Measurements from ENCODE around the gene IGFBP1. TPM values are rescaled to one million over a fixed set of nuclear protein-coding genes. Genes with fewer than 3 reads are reported as not detected.

The IGFBP1 gene
- polyA plus RNA-seq, 1 donor from 2014 or later, result not detected

GRCh38 chr7:45874408-45875131 lies 13.7 kb upstream of the IGFBP1 start:
- no peak overlapping the region for H3K27ac ChIP-seq (ENCODE audit: low read length)
- H2AFZ ChIP-seq (ENCODE audit: low read depth, low read length), result no peak overlapping the region
- H3K9me2 ChIP-seq (ENCODE audit: insufficient read depth, low read length), result no peaks in the 10 kb centered on the region
- H3K36me3 ChIP-seq (ENCODE audit: insufficient read depth, low read length), result no peaks in the 10 kb centered on the region
- no peaks in the 10 kb centered on the region for H3K79me2 ChIP-seq (replicated peaks; ENCODE audit: insufficient read depth, low read length)
- no peaks in the 10 kb centered on the region for H4K20me1 ChIP-seq (ENCODE audit: insufficient read depth)
- peaks cover 11% of the 10 kb centered on the region for H3K9me3 ChIP-seq (ENCODE audit: low read length)
- no peak for TF ChIP-seq EZH2 (IDR thresholded peaks at IDR 0.05; ENCODE audit: borderline replicate concordance, insufficient read depth, low read length, poor library complexity, severe bottlenecking)
- no peak for TF ChIP-seq EP300 (conservative IDR thresholded peaks at IDR 0.05; ENCODE audit: poor library complexity, severe bottlenecking)
- TF ChIP-seq POLR2AphosphoS5 (IDR thresholded peaks at IDR 0.05), result no peak
- no peak for TF ChIP-seq RAD21 (conservative IDR thresholded peaks at IDR 0.05)
- no peak for TF ChIP-seq TAF1 (IDR thresholded peaks at IDR 0.05; ENCODE audit: low read depth)
- no peak for TF ChIP-seq REST (IDR thresholded peaks at IDR 0.05; ENCODE audit: borderline replicate concordance)
- TF ChIP-seq SMC3 (conservative IDR thresholded peaks at IDR 0.05; ENCODE audit: poor library complexity), result no peak
- no peak for TF ChIP-seq CTCF (IDR thresholded peaks at IDR 0.05; ENCODE audit: poor library complexity, severe bottlenecking)
- no peak for TF ChIP-seq MXI1 (conservative IDR thresholded peaks at IDR 0.05; ENCODE audit: poor library complexity, severe bottlenecking)
- no peak overlapping the region for H3K4me3 ChIP-seq (ENCODE audit: low read length)
- H3K9ac ChIP-seq (ENCODE audit: low read length), result no peak overlapping the region
- H3K4me2 ChIP-seq (ENCODE audit: low read length), result no peak overlapping the region
- H3K27me3 ChIP-seq (ENCODE audit: insufficient read depth, low read depth, low read length), result no peaks in the 10 kb centered on the region
- H3F3A ChIP-seq (ENCODE audit: insufficient read depth, low read length, poor library complexity, severe bottlenecking), result no peaks in the 10 kb centered on the region

GRCh38 chr7:45876519-45876918 lies 11.8 kb upstream of the IGFBP1 start:
- no peaks in the 10 kb centered on the region for H3K36me3 ChIP-seq (ENCODE audit: insufficient read depth, low read length)
- H3K79me2 ChIP-seq (replicated peaks; ENCODE audit: insufficient read depth, low read length), result no peaks in the 10 kb centered on the region
- H3K9me3 ChIP-seq (ENCODE audit: low read length), result peaks cover 11% of the 10 kb centered on the region
- no peaks in the 10 kb centered on the region for H4K20me1 ChIP-seq (ENCODE audit: insufficient read depth)
- H3K4me2 ChIP-seq (ENCODE audit: low read length), result no peak overlapping the region
- no peaks in the 10 kb centered on the region for H3K27me3 ChIP-seq (ENCODE audit: insufficient read depth, low read depth, low read length)
- no peak overlapping the region for H3K4me3 ChIP-seq (ENCODE audit: low read length)
- no peaks in the 10 kb centered on the region for H3F3A ChIP-seq (ENCODE audit: insufficient read depth, low read length, poor library complexity, severe bottlenecking)
- H3K27ac ChIP-seq (ENCODE audit: low read length), result no peak overlapping the region
- H3K9ac ChIP-seq (ENCODE audit: low read length), result no peak overlapping the region
- no peak overlapping the region for H2AFZ ChIP-seq (ENCODE audit: low read depth, low read length)
- H3K9me2 ChIP-seq (ENCODE audit: insufficient read depth, low read length), result no peaks in the 10 kb centered on the region
- TF ChIP-seq MXI1 (conservative IDR thresholded peaks at IDR 0.05; ENCODE audit: poor library complexity, severe bottlenecking), result no peak
- no peak for TF ChIP-seq EZH2 (IDR thresholded peaks at IDR 0.05; ENCODE audit: borderline replicate concordance, insufficient read depth, low read length, poor library complexity, severe bottlenecking)
- no peak for TF ChIP-seq EP300 (conservative IDR thresholded peaks at IDR 0.05; ENCODE audit: poor library complexity, severe bottlenecking)
- TF ChIP-seq SMC3 (conservative IDR thresholded peaks at IDR 0.05; ENCODE audit: poor library complexity), result no peak
- no peak for TF ChIP-seq TAF1 (IDR thresholded peaks at IDR 0.05; ENCODE audit: low read depth)
- TF ChIP-seq CTCF (IDR thresholded peaks at IDR 0.05; ENCODE audit: poor library complexity, severe bottlenecking), result no peak
- TF ChIP-seq RAD21 (conservative IDR thresholded peaks at IDR 0.05), result no peak
- TF ChIP-seq POLR2AphosphoS5 (IDR thresholded peaks at IDR 0.05), result no peak
- TF ChIP-seq REST (IDR thresholded peaks at IDR 0.05; ENCODE audit: borderline replicate concordance), result no peak

Measured in neural cell (in vitro differentiated cells).